GM18526 (cell line): ENCODE results near the gene NPPB.

Experiments
- POLR2A ChIP-seq: IDR thresholded peaks from 3 replicates; pipeline ENCODE4 v1.6.1; 2011; ENCODE audit not compliant: insufficient read length; ENCODE audit errors: extremely low read depth

NPPB gene

GRCh38 chr1:11847667-11848372 lies 10.9 kb downstream of the NPPB start, which contains the start of gene NPPA:
Gene NPPA, minus strand, starts transcription at chr1:11847783. Its CDS starts 99 bp downstream, at chr1:11847684.
- no peak for TF ChIP-seq POLR2A

- no peak for TF ChIP-seq POLR2A
Measured at GRCh38 chr1:11845641-11846335, 13.0 kb downstream of the NPPB start.

GRCh38 chr1:11842154-11843041 lies 16.3 kb downstream of the NPPB start:
- TF ChIP-seq POLR2A = no peak

GRCh38 chr1:11841245-11842153 lies 17.2 kb downstream of the NPPB start:
- no peak for TF ChIP-seq POLR2A

GRCh38 chr1:11839727-11840705 lies 18.7 kb downstream of the NPPB start:
- TF ChIP-seq POLR2A = no peak

- TF ChIP-seq POLR2A = no peak
Measured at GRCh38 chr1:11838349-11839272, 20.1 kb downstream of the NPPB start.

GRCh38 chr1:11837767-11838348 lies 20.9 kb downstream of the NPPB start:
- no peak for TF ChIP-seq POLR2A

- no peak for TF ChIP-seq POLR2A
Measured at GRCh38 chr1:11836955-11837766, 21.6 kb downstream of the NPPB start.

- no peak for TF ChIP-seq POLR2A
Measured at GRCh38 chr1:11835441-11836225, 23.1 kb downstream of the NPPB start.

- TF ChIP-seq POLR2A = no peak
Measured at GRCh38 chr1:11833900-11834299, 24.8 kb downstream of the NPPB start.
